Spleen (tissue), 7 donors: Measurements from ENCODE around the gene CFAP107.

Experiments used
- CTCF ChIP-seq, 11 experiments: fragments of 200-600 bp in 7 of 11; fragments of 450-650 bp in 4 of 11; sonication (generic) in 4 of 11; IDR thresholded peaks in 8 of 11; conservative IDR thresholded peaks in 3 of 11; 1 replicate in 7 of 11; 2 replicates in 4 of 11; pipeline versions ENCODE4 v1.4.0 to v1.8.0; 2016 to 2021; ENCODE audit warnings: antibody characterized with exemption in 11 of 11, inconsistent platforms in 4 of 11, mild to moderate bottlenecking in 1 of 11
- POLR2A ChIP-seq, 3 donors: fragments of 450-650 bp; IDR thresholded peaks; one replicate each; pipeline ENCODE4 v1.5.1; 2017; ENCODE audit warnings: antibody characterized with exemption in 3 of 3, mild to moderate bottlenecking in 1 of 3
- POLR2AphosphoS5 ChIP-seq, 3 donors: sonication (generic); formaldehyde crosslinking; IDR thresholded peaks; one replicate each; pipeline ENCODE4 v1.5.1; 2017; ENCODE audit warnings: antibody characterized with exemption in 3 of 3
- donor health status: DM: no; HTN: no; CAD: no; lungs with moderate emphysema.
- donor health status: DM: no; HTN: no; CAD: no.
- donor health status: DM: no; HTN: no; CAD: no.

- TF ChIP-seq CTCF (IDR thresholded peaks at IDR 0.05 in 8 of 11, conservative IDR thresholded peaks at IDR 0.05 in 3 of 11) (no peak), POLR2AphosphoS5 (IDR thresholded peaks at IDR 0.05) (no peak), POLR2A (IDR thresholded peaks at IDR 0.05) (no peak)
Observed at GRCh38 chr1:12810691-12811408, 64.8 kb downstream of the CFAP107 start.
